Upper lobe of left lung (tissue), 4 donors: ENCODE measurements around the gene SPINK14.

Experiments
- CTCF ChIP-seq, 6 experiments: fragments of 450-650 bp in 4 of 6; fragments of 200-600 bp in 2 of 6; sonication (generic) in 2 of 6; IDR thresholded peaks; one replicate each; pipeline ENCODE4 v1.5.1; 2016 to 2019; ENCODE audit warnings: antibody characterized with exemption in 6 of 6
- EP300 ChIP-seq, 4 donors: sonication (generic); formaldehyde crosslinking; IDR thresholded peaks; one replicate each; pipeline ENCODE4 v1.5.1; 2017; ENCODE audit warnings: antibody characterized with exemption in 4 of 4, control low read depth in 2 of 4
- POLR2A ChIP-seq, 4 donors: fragments of 450-650 bp; IDR thresholded peaks; one replicate each; pipeline ENCODE4 v1.5.1; 2016 to 2017; ENCODE audit warnings: antibody characterized with exemption in 4 of 4, mild to moderate bottlenecking in 2 of 4
- POLR2AphosphoS5 ChIP-seq, 2 donors: sonication (generic); formaldehyde crosslinking; IDR thresholded peaks; one replicate each; pipeline ENCODE4 v1.5.1; 2017; ENCODE audit warnings: antibody characterized with exemption in 2 of 2

GRCh38 chr5:148193202-148193601, 24.9 kb downstream of the SPINK14 start:
- TF ChIP-seq POLR2A (IDR thresholded peaks at IDR 0.05) (no peak), CTCF (IDR thresholded peaks at IDR 0.05) (no peak), POLR2AphosphoS5 (IDR thresholded peaks at IDR 0.05) (no peak), EP300 (IDR thresholded peaks at IDR 0.05) (no peak)
